Medulla oblongata (tissue), 1 donor: ENCODE results near the gene TBC1D1.
"Not testable (repeated sequence)": the region's sequence is repeated elsewhere in the genome, so short reads cannot be mapped to it uniquely, and the experiment has no call there.

Source experiments
- DNase-seq: peaks from one replicate; pipeline ENCODE4 v3.0.0-alpha.2; 2015; ENCODE audit errors: extremely low spot score

TBC1D1 gene

GRCh38 chr4:37966044-37966443 lies 75.2 kb downstream of the TBC1D1 start:
- DNase-seq, result no peak

GRCh38 chr4:37967736-37968135 lies 76.9 kb downstream of the TBC1D1 start:
- DNase-seq, result no peak

GRCh38 chr4:37968747-37969146 lies 77.9 kb downstream of the TBC1D1 start:
- DNase-seq, result no peak

- peak; percentile 29 for DNase-seq
These were observed 79.8 kb downstream of the TBC1D1 start for GRCh38 chr4:37970702-37971101.

- DNase-seq, result no peak
These were observed 80.3 kb downstream of the TBC1D1 start for GRCh38 chr4:37971202-37971601.

- no peak for DNase-seq
These were observed 82.6 kb downstream of the TBC1D1 start for GRCh38 chr4:37973441-37973840.

GRCh38 chr4:37975321-37975822 lies 84.5 kb downstream of the TBC1D1 start:
- not testable (repeated sequence) for DNase-seq

GRCh38 chr4:37976507-37976906 lies 85.6 kb downstream of the TBC1D1 start:
- no peak for DNase-seq

GRCh38 chr4:37976991-37977470 lies 86.1 kb downstream of the TBC1D1 start:
- DNase-seq, result peak; percentile 79

GRCh38 chr4:37977471-37978247 lies 86.8 kb downstream of the TBC1D1 start:
- peak; percentile 86 for DNase-seq

- no peak for DNase-seq
These were observed 87.5 kb downstream of the TBC1D1 start for GRCh38 chr4:37978248-37978924.

- DNase-seq, result no peak
These were observed 89.4 kb downstream of the TBC1D1 start for GRCh38 chr4:37980246-37980645.

- DNase-seq, result no peak
These were observed 90.5 kb downstream of the TBC1D1 start for GRCh38 chr4:37981425-37981824.

- no peak for DNase-seq
These were observed 91.2 kb downstream of the TBC1D1 start for GRCh38 chr4:37981844-37982720.

GRCh38 chr4:37982736-37983135 lies 91.9 kb downstream of the TBC1D1 start:
- no peak for DNase-seq

GRCh38 chr4:37983951-37984350 lies 93.1 kb downstream of the TBC1D1 start:
- no peak for DNase-seq

GRCh38 chr4:37985730-37986275 lies 94.9 kb downstream of the TBC1D1 start:
- no peak for DNase-seq

GRCh38 chr4:37988670-37989069 lies 97.8 kb downstream of the TBC1D1 start:
- no peak for DNase-seq

GRCh38 chr4:37989398-37990260 lies 98.7 kb downstream of the TBC1D1 start:
- DNase-seq, result peak; percentile 28

GRCh38 chr4:37990731-37991245 lies 99.9 kb downstream of the TBC1D1 start:
- DNase-seq, result no peak
